ENCODE measurements around the gene METTL26.

- TF ChIP-seq MYC (IDR thresholded peaks at IDR 0.05; ENCODE audit: borderline replicate concordance, low read length) (no peak), EP300 (IDR thresholded peaks at IDR 0.05) (no peak), USF2 (IDR thresholded peaks at IDR 0.05) (no peak), CTCF (IDR thresholded peaks at IDR 0.05) (no peak), KDM1A (IDR thresholded peaks at IDR 0.05; ENCODE audit: low read depth) (no peak), POLR2A (IDR thresholded peaks at IDR 0.05; ENCODE audit: low read length) (no peak), CEBPB (IDR thresholded peaks at IDR 0.05) (no peak), FOSL2 (IDR thresholded peaks at IDR 0.05) (no peak), FOSL2 (CRISPR knock-in tag; IDR thresholded peaks at IDR 0.05) (no peak), CHD4 (IDR thresholded peaks at IDR 0.05; ENCODE audit: borderline replicate concordance) (no peak), RCOR1 (IDR thresholded peaks at IDR 0.05; ENCODE audit: low read depth, low read length) (no peak), POLR2AphosphoS2 (conservative IDR thresholded peaks at IDR 0.05; ENCODE audit: low read length) (no peak)
Observed at GRCh38 chr16:676565-676902, 40.4 kb upstream of the METTL26 start.

All from A549 (cell line).